HEK293 (cell line): ENCODE measurements around the gene YWHAG.
A peak's percentile ranks its signal among the peaks of the same experiment; 100 is the strongest.
"Not testable (repeated sequence)": the region's sequence is repeated elsewhere in the genome, so short reads cannot be mapped to it uniquely, and the experiment has no call there.

ENCODE experiments used
- CTCF ChIA-PET: fragments of 350-600 bp; formaldehyde crosslinking; extraction: SDS; loops from one replicate; lab custom pipeline; 2021; ENCODE audit warnings: antibody characterized with exemption; lab: Yijun Ruan, JAX
- POLR2A ChIA-PET: fragments of 300-600 bp; formaldehyde crosslinking; extraction: SDS; loops from one replicate; lab custom pipeline; 2020; ENCODE audit warnings: antibody characterized with exemption, inconsistent platforms; lab: Yijun Ruan, JAX
- H3K27ac ChIP-seq: fragments of 200-500 bp; sonication (Bioruptor generic); 2 replicates; pipeline ENCODE4 v1.5.1; 2014; ENCODE audit warnings: low read depth, low read length, control low read depth, inconsistent platforms; ENCODE audit errors: extremely low read depth
- H3K36me3 ChIP-seq, 2 experiments: fragments of 200-500 bp in 1 of 2; sonication (Bioruptor generic) in 1 of 2; 1 replicate in 1 of 2; 2 replicates in 1 of 2; pipeline ENCODE4 v1.5.1; 2014 to 2017; ENCODE audit warnings: inconsistent platforms in 2 of 2, low read length in 2 of 2; ENCODE audit not compliant: control insufficient read depth in 2 of 2, insufficient read depth in 1 of 2
- H3K4me1 ChIP-seq: fragments of 200-500 bp; sonication (Bioruptor generic); 2 replicates; pipeline ENCODE4 v1.5.1; 2014; ENCODE audit warnings: mild to moderate bottlenecking, low read length, inconsistent platforms; ENCODE audit not compliant: control insufficient read depth, insufficient read depth
- H3K4me3 ChIP-seq: 2 replicates; pipeline ENCODE4 v1.5.1; 2011; ENCODE audit warnings: low read depth, mild to moderate bottlenecking, control low read depth, low read length, moderate library complexity
- H3K9me3 ChIP-seq: fragments of 200-500 bp; sonication (Bioruptor generic); 2 replicates; pipeline ENCODE4 v1.5.1; 2014; ENCODE audit warnings: low read depth, low read length, inconsistent platforms; ENCODE audit not compliant: control insufficient read depth, insufficient read depth
- EGR2 ChIP-seq: fragments of 450-650 bp; formaldehyde crosslinking; IDR thresholded peaks from 2 replicates; pipeline ENCODE4 v1.5.1; 2016; ENCODE audit warnings: low read depth, missing biosample characterization, missing genetic modification characterization
- SP2 ChIP-seq: fragments of 450-650 bp; formaldehyde crosslinking; IDR thresholded peaks from 2 replicates; pipeline ENCODE4 v1.5.1; 2016; ENCODE audit warnings: missing biosample characterization, missing genetic modification characterization
- SP3 ChIP-seq: fragments of 450-650 bp; formaldehyde crosslinking; IDR thresholded peaks from 2 replicates; pipeline ENCODE4 v1.5.1; 2016; ENCODE audit warnings: missing biosample characterization, missing genetic modification characterization
- ZFHX2 ChIP-seq: fragments of 450-650 bp; formaldehyde crosslinking; conservative IDR thresholded peaks from 2 replicates; pipeline ENCODE4 v1.5.1; 2016; ENCODE audit warnings: missing biosample characterization, missing genetic modification characterization
- ZNF132 ChIP-seq: fragments of 450-650 bp; formaldehyde crosslinking; IDR thresholded peaks from 2 replicates; pipeline ENCODE4 v1.5.1; 2017; ENCODE audit warnings: missing biosample characterization, missing genetic modification characterization, borderline replicate concordance
- ZNF335 ChIP-seq: fragments of 450-650 bp; formaldehyde crosslinking; conservative IDR thresholded peaks from 2 replicates; pipeline ENCODE4 v1.5.1; 2016; ENCODE audit warnings: missing biosample characterization, missing genetic modification characterization
- ZNF549 ChIP-seq: fragments of 450-650 bp; IDR thresholded peaks from 2 replicates; pipeline ENCODE4 v1.5.1; 2018; ENCODE audit warnings: missing biosample characterization, missing genetic modification characterization, mild to moderate bottlenecking, inconsistent platforms, moderate library complexity
- ZSCAN23 ChIP-seq: fragments of 450-650 bp; formaldehyde crosslinking; IDR thresholded peaks from 2 replicates; pipeline ENCODE4 v1.5.1; 2016; ENCODE audit warnings: missing biosample characterization, missing genetic modification characterization
- TF ChIP-seq, protein P1 (sequence below): fragments of 450-650 bp; formaldehyde crosslinking; IDR thresholded peaks from 2 replicates; pipeline ENCODE4 v1.5.1; 2016; ENCODE audit warnings: missing biosample characterization, missing genetic modification characterization
- TF ChIP-seq, protein P2 (sequence below): fragments of 450-650 bp; formaldehyde crosslinking; IDR thresholded peaks from 2 replicates; pipeline ENCODE4 v1.5.1; 2016; ENCODE audit warnings: missing biosample characterization, missing genetic modification characterization
- TF ChIP-seq, protein P3 (sequence below): fragments of 450-650 bp; formaldehyde crosslinking; IDR thresholded peaks from 2 replicates; pipeline ENCODE4 v1.5.1; 2016; ENCODE audit warnings: missing biosample characterization, missing genetic modification characterization
- TF ChIP-seq, protein P4 (sequence below): fragments of 450-650 bp; formaldehyde crosslinking; IDR thresholded peaks from 2 replicates; pipeline ENCODE4 v1.5.1; 2016; ENCODE audit warnings: missing biosample characterization, missing genetic modification characterization
- TF ChIP-seq, protein P5 (sequence below): fragments of 450-650 bp; formaldehyde crosslinking; IDR thresholded peaks from 2 replicates; pipeline ENCODE4 v1.5.1; 2016; ENCODE audit warnings: missing biosample characterization, missing genetic modification characterization

YWHAG gene

DNA sequence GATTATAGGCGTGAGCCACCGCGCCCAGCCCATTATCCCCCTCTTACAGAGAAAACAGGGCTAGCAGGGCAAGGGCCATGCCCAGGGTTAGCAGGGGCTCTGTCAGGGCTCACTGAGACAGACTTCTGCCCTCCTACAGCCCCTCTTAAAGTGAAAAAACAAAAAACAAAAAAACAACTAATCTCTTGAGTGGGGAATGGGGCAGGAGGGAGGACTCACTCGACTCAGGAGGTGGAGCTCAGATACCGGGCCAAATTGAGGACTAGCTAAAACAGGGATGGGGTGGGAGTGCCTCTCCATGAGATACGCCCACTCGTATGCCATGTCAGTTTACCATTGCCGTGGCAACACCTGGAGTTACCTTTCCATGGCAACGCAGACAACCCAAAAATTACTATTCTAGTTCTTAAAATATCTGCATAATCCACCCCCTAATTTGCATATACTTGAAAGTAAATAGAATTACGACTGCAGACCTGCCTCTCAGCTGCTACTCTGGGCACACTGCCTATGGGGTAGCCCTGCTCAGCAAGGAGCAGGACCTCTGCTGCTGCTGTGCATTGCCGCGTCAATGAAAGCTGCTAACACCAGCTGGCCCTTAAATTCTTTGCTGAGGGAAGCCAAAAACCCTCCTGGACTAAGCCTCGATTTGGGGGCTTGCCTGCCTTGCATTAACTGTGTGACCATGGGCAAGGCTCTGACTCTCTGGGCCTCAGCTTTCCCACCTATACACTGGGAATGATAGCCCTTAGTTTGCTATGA, 37.4 kb upstream of the YWHAG start (continued):
- TF ChIP-seq SP3 = peak; percentile 51; the same call in 1 of the 2 replicates
- no peak for TF ChIP-seq ZNF132
- TF ChIP-seq ZFHX2 (tag by site-specific recombination) = peak; percentile 51
- TF ChIP-seq ZNF549 (tag by site-specific recombination) = no peak
- TF ChIP-seq, protein P1, sequence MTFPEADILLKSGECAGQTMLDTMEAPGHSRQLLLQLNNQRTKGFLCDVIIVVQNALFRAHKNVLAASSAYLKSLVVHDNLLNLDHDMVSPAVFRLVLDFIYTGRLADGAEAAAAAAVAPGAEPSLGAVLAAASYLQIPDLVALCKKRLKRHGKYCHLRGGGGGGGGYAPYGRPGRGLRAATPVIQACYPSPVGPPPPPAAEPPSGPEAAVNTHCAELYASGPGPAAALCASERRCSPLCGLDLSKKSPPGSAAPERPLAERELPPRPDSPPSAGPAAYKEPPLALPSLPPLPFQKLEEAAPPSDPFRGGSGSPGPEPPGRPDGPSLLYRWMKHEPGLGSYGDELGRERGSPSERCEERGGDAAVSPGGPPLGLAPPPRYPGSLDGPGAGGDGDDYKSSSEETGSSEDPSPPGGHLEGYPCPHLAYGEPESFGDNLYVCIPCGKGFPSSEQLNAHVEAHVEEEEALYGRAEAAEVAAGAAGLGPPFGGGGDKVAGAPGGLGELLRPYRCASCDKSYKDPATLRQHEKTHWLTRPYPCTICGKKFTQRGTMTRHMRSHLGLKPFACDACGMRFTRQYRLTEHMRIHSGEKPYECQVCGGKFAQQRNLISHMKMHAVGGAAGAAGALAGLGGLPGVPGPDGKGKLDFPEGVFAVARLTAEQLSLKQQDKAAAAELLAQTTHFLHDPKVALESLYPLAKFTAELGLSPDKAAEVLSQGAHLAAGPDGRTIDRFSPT (tag by site-specific recombination) = no peak
- TF ChIP-seq ZSCAN23 = no peak
- TF ChIP-seq SP2 (tag by site-specific recombination) = peak; percentile 51
- TF ChIP-seq, protein P2, sequence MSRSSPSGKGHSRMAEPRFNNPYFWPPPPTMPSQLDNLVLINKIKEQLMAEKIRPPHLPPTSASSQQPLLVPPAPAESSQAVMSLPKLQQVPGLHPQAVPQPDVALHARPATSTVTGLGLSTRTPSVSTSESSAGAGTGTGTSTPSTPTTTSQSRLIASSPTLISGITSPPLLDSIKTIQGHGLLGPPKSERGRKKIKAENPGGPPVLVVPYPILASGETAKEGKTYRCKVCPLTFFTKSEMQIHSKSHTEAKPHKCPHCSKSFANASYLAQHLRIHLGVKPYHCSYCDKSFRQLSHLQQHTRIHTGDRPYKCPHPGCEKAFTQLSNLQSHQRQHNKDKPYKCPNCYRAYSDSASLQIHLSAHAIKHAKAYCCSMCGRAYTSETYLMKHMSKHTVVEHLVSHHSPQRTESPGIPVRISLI (tag by site-specific recombination) = no peak
- TF ChIP-seq, protein P3, sequence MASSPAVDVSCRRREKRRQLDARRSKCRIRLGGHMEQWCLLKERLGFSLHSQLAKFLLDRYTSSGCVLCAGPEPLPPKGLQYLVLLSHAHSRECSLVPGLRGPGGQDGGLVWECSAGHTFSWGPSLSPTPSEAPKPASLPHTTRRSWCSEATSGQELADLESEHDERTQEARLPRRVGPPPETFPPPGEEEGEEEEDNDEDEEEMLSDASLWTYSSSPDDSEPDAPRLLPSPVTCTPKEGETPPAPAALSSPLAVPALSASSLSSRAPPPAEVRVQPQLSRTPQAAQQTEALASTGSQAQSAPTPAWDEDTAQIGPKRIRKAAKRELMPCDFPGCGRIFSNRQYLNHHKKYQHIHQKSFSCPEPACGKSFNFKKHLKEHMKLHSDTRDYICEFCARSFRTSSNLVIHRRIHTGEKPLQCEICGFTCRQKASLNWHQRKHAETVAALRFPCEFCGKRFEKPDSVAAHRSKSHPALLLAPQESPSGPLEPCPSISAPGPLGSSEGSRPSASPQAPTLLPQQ = no peak
- TF ChIP-seq, all 188 proteins: peak for 6

DNA sequence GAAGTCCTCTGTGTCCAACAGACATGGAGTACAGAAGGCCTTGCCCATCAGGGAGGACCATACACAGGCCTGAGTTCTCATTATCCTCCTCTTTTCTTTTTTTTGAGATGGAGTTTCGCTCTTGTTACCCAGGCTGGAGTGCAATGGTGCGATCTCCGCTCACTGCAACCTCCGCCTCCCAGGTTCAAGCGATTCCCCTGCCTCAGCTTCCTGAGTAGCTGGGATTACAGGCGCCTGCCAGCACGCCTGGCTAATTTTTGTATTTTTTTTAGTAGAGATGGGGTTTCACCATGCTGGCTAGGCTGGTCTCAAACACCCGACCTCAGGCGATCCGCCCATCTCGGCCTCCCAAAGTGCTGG, 36.8 kb upstream of the YWHAG start:
- H3K4me3 ChIP-seq, H3K27ac ChIP-seq, H3K9me3 ChIP-seq, POLR2A ChIA-PET, CTCF ChIA-PET, H3K36me3 ChIP-seq, H3K4me1 ChIP-seq: not testable (repeated sequence)
- 0 out of 2 replicates have a peak, but pooled peaks have one; percentile 26 for TF ChIP-seq ZNF335 (tag by site-specific recombination)

DNA sequence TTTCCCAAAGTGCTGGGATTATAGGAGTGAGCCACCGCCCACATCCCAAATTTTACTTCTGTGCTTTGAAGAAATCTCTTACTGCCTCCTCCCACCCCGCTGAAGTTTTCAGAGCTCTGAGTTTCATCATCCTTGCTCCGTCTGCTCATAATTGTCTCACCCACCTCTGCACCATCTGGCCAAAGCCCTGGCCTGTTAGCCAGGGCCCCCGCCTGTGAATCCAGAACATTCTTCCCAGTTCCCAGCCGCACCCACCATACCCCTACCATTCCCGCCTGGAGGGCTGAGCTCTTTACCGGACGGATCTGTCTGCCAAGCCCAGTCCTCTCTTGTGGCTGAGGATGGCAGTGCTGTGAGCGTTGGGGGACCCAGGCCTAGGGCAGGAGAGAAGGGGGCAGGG, 36.2 kb upstream of the YWHAG start:
- H3K4me1 ChIP-seq = no peaks in the 10 kb centered on the region
- H3K36me3 ChIP-seq = no peaks in the 10 kb centered on the region
- no peaks in the 10 kb centered on the region for H3K9me3 ChIP-seq
- ChIA-PET CTCF (interaction anchor here (0.7 kb wide), 1 partner anchor 132 kb away, joined by 3 read pairs; no protein-coding TSS in a partner anchor), POLR2A (no interaction called here)
- H3K27ac ChIP-seq = no peak overlapping the region
- H3K4me3 ChIP-seq = no peak overlapping the region
- TF ChIP-seq, protein P4, sequence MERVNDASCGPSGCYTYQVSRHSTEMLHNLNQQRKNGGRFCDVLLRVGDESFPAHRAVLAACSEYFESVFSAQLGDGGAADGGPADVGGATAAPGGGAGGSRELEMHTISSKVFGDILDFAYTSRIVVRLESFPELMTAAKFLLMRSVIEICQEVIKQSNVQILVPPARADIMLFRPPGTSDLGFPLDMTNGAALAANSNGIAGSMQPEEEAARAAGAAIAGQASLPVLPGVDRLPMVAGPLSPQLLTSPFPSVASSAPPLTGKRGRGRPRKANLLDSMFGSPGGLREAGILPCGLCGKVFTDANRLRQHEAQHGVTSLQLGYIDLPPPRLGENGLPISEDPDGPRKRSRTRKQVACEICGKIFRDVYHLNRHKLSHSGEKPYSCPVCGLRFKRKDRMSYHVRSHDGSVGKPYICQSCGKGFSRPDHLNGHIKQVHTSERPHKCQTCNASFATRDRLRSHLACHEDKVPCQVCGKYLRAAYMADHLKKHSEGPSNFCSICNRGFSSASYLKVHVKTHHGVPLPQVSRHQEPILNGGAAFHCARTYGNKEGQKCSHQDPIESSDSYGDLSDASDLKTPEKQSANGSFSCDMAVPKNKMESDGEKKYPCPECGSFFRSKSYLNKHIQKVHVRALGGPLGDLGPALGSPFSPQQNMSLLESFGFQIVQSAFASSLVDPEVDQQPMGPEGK (tag by site-specific recombination) = 0 out of 2 replicates have a peak, but pooled peaks have one; percentile 21
- TF ChIP-seq ZFHX2 (tag by site-specific recombination) (peak; percentile 88), EGR2 (peak; percentile 63)
- TF ChIP-seq, protein P5, sequence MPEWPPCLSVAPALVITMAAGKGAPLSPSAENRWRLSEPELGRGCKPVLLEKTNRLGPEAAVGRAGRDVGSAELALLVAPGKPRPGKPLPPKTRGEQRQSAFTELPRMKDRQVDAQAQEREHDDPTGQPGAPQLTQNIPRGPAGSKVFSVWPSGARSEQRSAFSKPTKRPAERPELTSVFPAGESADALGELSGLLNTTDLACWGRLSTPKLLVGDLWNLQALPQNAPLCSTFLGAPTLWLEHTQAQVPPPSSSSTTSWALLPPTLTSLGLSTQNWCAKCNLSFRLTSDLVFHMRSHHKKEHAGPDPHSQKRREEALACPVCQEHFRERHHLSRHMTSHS (tag by site-specific recombination) = no peak
